ENCODE results near the gene DHX34. TPM values are rescaled to one million over a fixed set of nuclear protein-coding genes. Genes with fewer than 3 reads are reported as not detected.

Gene DHX34
- total and polyA plus RNA-seq, 7 donors, result 3.0 to 12.7 (median 9.1) TPM

DNA sequence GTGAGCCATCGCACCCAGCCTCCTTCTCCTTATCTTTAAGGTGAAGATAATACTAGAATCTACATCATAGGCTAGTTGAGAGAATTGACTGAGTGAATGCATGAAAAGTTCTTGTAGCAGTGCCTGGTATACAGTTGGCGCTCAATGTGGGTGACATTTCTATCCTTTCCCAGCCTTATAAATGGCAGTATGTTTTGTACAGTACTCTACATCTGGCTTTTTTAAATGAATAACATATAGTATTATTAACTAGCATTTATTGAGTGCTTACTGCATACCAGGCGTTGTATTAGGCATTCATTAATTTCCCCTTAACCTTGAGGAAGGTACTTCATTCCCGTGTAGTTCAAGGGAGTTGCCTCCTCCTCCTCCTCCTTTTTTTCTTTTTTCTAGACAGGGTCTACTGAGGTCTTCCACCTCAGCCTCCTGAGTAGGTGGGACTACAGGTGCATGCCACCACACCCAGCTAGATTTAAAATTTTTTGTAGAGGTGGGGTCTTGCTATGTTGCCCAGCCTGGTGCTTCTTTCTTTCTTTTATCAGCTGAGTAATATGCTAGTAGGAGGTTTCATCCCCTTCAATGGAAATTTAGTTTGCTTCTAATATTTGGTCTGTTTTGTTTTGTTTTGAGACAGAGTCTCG, 36.6 kb upstream of the DHX34 start:
- WGBS, 2 donors, result 84 to 91% methylated on average over 5 of the region's 5 CpGs
- intact Hi-C loops (cut with DNase I), result no loop called here
- Histone ChIP-seq H3K27ac (peak overlapping the region in 1 of 4 donors; percentile 61), H3K9me3 (no peaks in the 10 kb centered on the region), H3K4me1 (no peaks in the 10 kb centered on the region), H3K27me3 (peaks cover 0 to 14% (median 7%) of the 10 kb centered on the region in 3 donors), H3K36me3 (no peaks in the 10 kb centered on the region), H3K4me3 (no peak overlapping the region)
- TF ChIP-seq CTCF (IDR thresholded peaks at IDR 0.05) (no peak), POLR2A (IDR thresholded peaks at IDR 0.05) (no peak), POLR2AphosphoS5 (IDR thresholded peaks at IDR 0.05) (no peak), EP300 (IDR thresholded peaks at IDR 0.05) (no peak)
- no peak for DNase-seq

DNA sequence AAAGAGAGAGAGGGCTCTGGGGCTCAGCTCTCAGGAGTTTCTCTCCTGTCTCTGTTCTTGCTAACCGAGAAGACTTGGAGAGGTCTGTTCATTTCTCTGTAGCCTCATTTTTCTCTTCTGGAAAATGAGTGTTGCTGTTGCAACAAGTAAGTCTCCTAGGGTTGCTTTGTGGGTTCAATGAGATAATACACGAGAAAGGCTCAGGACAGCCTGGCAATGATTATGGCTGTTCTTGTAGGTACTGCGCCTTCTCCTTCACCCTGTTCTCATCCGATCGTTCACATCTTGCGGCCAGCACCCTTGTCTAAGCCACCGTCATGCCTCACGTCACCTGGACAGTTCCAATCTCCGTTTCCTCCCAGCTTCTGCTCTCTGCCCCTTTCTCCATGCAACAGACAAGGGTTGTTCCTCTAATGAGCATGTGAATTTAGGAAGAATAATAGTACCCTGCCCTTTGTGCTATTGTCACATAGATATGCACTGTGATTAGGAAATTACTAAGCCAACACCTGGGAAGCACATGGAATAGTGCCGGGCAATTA, 35.3 kb upstream of the DHX34 start:
- H3K27ac ChIP-seq, result peak overlapping the region in 2 of 4 donors; percentile 34 to 61
- no peaks in the 10 kb centered on the region for H3K9me3 ChIP-seq
- intact Hi-C loops (cut with DNase I), result no loop called here
- TF ChIP-seq POLR2AphosphoS5 (IDR thresholded peaks at IDR 0.05) (no peak), POLR2A (IDR thresholded peaks at IDR 0.05) (no peak)
- no peaks in the 10 kb centered on the region for H3K36me3 ChIP-seq
- no peaks in the 10 kb centered on the region for H3K4me1 ChIP-seq
- H3K4me3 ChIP-seq, result no peak overlapping the region
- DNase-seq, result no peak
- WGBS, 2 donors, result 75 to 87% methylated on average over 10 of the region's 10 CpGs
- H3K27me3 ChIP-seq, result peaks cover 0 to 14% (median 7%) of the 10 kb centered on the region in 3 donors

- peaks cover 0 to 22% (median 16%) of the 10 kb centered on the region in 3 donors for H3K27me3 ChIP-seq
Measured at GRCh38 chr19:47315125-47315821, 33.8 kb upstream of the DHX34 start.

DNA sequence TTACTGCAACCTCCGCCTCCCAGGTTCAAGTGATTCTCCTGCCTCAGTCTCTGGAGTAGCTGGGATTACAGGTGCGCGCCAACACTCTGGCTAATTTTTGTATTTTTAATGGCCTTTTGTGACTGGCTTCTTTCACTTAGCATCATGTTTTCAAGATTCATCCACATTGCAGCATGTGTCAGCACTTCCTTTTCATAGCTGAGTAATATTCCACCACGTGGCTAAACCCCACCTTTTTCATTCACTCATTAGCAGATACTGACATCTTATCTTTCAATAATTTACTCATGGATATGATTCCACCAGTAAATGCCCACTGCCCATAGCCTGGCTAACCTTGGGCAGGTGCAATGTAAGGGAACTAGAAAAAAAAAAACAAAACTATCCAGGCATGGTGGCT, 32.6 kb upstream of the DHX34 start:
- Histone ChIP-seq H3K27me3 (peaks cover 0 to 20% (median 15%) of the 10 kb centered on the region in 3 donors), H3K9me3 (no peaks in the 10 kb centered on the region), H3K27ac (peak overlapping the region in 1 of 4 donors; percentile 22), H3K4me1 (no peaks in the 10 kb centered on the region), H3K36me3 (no peaks in the 10 kb centered on the region), H3K4me3 (no peak overlapping the region)
- 85 to 91% methylated on average over 4 of the region's 4 CpGs for WGBS, 2 donors
- DNase-seq, result no peak
- intact Hi-C loops (cut with DNase I), result no loop called here
- TF ChIP-seq CTCF (IDR thresholded peaks at IDR 0.05) (no peak), EP300 (IDR thresholded peaks at IDR 0.05) (no peak), POLR2A (IDR thresholded peaks at IDR 0.05) (no peak), POLR2AphosphoS5 (IDR thresholded peaks at IDR 0.05) (no peak)

More at GRCh38 chr19:47315125-47315821, 33.8 kb upstream of the DHX34 start:
- Histone ChIP-seq H3K4me3 (no peak overlapping the region), H3K36me3 (no peaks in the 10 kb centered on the region), H3K9me3 (no peaks in the 10 kb centered on the region), H3K4me1 (no peaks in the 10 kb centered on the region), H3K27ac (peak overlapping the region in 2 of 4 donors; percentile 34 to 61)
- WGBS, 2 donors, result 34 to 42% methylated on average over 12 of the region's 12 CpGs
- intact Hi-C loops (cut with DNase I), result no loop called here
- peak; percentile 81 for DNase-seq
- TF ChIP-seq CTCF (IDR thresholded peaks at IDR 0.05) (no peak), POLR2AphosphoS5 (IDR thresholded peaks at IDR 0.05) (peak in 2 of 4 donors; percentile 16 to 72), EP300 (IDR thresholded peaks at IDR 0.05) (peak in 3 of 4 donors; percentile 6 to 91 (median 85)), POLR2A (IDR thresholded peaks at IDR 0.05) (no peak)

Data from sigmoid colon (tissue), 7 donors.